Neural progenitor cell (in vitro differentiated cells): ENCODE results near the gene BRSK2.

Experiments
- EZH2 ChIP-seq: fragments of 200-600 bp; sonication (generic); IDR thresholded peaks from 2 replicates; pipeline ENCODE4 v1.6.1; 2017; ENCODE audit warnings: antibody characterized with exemption, mild to moderate bottlenecking, moderate library complexity
- EZH2phosphoT487 ChIP-seq: fragments of 200-600 bp; sonication (generic); IDR thresholded peaks from 2 replicates; pipeline ENCODE4 v1.6.1; 2017; ENCODE audit warnings: antibody characterized with exemption
- TF ChIP-seq, protein P1 (sequence below): fragments of 200-600 bp; sonication (generic); IDR thresholded peaks from 2 replicates; pipeline ENCODE4 v1.5.1; 2017; ENCODE audit warnings: antibody characterized with exemption, mild to moderate bottlenecking

DNA sequence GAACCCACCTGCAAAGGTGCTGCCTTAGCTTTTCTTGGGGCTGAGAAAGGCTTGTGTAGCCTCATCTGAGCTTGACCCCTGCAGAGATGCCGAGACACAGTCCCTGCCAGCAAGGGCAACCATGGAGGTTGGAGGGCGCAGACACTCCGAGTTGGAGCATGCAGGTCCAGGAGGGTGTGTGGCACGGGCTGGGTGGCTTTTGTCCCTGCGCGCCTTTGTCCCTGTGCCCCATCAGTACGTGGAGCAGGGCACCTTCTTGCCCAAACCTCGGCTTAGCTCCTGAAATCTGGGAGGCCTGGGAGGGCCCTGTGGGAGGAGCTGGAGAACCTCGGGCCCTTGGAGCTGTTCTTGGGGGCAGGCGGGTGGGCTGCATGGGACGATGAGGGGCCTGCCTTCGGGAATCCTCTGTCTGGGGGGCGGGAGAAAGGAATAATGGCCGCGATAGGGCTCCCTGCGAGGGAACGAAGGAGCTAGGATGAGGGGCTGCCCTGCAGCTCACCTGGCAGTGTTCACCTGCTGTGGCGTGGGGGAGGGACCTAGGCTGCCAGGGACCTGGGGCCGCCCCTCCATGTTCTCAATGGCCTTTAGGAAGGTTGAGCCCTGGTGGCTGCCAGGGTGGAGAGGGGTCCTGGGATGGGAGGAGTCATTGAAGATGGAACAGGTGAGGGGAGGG lies 3.4 kb downstream of the BRSK2 start:
- TF ChIP-seq, protein P1, sequence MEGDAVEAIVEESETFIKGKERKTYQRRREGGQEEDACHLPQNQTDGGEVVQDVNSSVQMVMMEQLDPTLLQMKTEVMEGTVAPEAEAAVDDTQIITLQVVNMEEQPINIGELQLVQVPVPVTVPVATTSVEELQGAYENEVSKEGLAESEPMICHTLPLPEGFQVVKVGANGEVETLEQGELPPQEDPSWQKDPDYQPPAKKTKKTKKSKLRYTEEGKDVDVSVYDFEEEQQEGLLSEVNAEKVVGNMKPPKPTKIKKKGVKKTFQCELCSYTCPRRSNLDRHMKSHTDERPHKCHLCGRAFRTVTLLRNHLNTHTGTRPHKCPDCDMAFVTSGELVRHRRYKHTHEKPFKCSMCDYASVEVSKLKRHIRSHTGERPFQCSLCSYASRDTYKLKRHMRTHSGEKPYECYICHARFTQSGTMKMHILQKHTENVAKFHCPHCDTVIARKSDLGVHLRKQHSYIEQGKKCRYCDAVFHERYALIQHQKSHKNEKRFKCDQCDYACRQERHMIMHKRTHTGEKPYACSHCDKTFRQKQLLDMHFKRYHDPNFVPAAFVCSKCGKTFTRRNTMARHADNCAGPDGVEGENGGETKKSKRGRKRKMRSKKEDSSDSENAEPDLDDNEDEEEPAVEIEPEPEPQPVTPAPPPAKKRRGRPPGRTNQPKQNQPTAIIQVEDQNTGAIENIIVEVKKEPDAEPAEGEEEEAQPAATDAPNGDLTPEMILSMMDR, result no peak
- TF ChIP-seq EZH2 (no peak), EZH2phosphoT487 (no peak)
